Panc1 (cell line): ENCODE results near the gene TAAR2.

Experiments
- CTCF ChIP-seq: fragments of 450-650 bp; IDR thresholded peaks from 2 replicates; pipeline ENCODE4 v1.5.1; 2017; ENCODE audit warnings: mild to moderate bottlenecking
- POLR2AphosphoS5 ChIP-seq: IDR thresholded peaks from 2 replicates; pipeline ENCODE4 v1.6.1; 2012; ENCODE audit warnings: mild to moderate bottlenecking, low read depth, low read length, moderate library complexity

- TF ChIP-seq POLR2AphosphoS5 (no peak), CTCF (no peak)
Observed at GRCh38 chr6:132592855-132593254, 31.2 kb downstream of the TAAR2 start.
